ENCODE results near the gene SLC26A4.
"Not testable (repeated sequence)": the region's sequence is repeated elsewhere in the genome, so short reads cannot be mapped to it uniquely, and the experiment has no call there.

Gene SLC26A4

DNA sequence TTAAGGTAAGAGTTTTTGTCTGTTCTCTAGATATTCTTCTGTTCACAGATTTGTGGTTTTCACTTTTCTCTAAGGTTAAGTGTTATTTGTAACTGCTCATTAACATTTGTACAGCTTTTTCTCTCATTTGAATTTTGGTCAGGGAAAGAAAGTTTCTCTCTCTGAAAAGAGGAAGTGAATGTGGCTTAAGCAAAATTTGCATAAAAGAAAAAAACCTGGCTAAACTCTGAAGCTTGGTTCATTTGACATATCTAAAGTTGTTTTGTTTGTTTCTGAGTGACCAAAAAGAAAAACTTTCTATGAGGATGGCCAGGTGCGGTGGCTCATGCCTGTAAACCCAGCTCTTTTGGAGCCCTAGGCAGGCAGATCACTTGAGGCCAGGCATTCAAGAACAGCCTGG lies 22.0 kb upstream of the SLC26A4 start:
- no peak overlapping the region for H3K4me3 ChIP-seq (ENCODE audit: low read depth, low read length)
- TF ChIP-seq, protein P1, sequence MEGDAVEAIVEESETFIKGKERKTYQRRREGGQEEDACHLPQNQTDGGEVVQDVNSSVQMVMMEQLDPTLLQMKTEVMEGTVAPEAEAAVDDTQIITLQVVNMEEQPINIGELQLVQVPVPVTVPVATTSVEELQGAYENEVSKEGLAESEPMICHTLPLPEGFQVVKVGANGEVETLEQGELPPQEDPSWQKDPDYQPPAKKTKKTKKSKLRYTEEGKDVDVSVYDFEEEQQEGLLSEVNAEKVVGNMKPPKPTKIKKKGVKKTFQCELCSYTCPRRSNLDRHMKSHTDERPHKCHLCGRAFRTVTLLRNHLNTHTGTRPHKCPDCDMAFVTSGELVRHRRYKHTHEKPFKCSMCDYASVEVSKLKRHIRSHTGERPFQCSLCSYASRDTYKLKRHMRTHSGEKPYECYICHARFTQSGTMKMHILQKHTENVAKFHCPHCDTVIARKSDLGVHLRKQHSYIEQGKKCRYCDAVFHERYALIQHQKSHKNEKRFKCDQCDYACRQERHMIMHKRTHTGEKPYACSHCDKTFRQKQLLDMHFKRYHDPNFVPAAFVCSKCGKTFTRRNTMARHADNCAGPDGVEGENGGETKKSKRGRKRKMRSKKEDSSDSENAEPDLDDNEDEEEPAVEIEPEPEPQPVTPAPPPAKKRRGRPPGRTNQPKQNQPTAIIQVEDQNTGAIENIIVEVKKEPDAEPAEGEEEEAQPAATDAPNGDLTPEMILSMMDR (IDR thresholded peaks at IDR 0.05; ENCODE audit: insufficient read depth, low read depth, low read length, missing control alignments): no peak
- DNase-seq (ENCODE audit: low read depth): peak; percentile 80

DNA sequence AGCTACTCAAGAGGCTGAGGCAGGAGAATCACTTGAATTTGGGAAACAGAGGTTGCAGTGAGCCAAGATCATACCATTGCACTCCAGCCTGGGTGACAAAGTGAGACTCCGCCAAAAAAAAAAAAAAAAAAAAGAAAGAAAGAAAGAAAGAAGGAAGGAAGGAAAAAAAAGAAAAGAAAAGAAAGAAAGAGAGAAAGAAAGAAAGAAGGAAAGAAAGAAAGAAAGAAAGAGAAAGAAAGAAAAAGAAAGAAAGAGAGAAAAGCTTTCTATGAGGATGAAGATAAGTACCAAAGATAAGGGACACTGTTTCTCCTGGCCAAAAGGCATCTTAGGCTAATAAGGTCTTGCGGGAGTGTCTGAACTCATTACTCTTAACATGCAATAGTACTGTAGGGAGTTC lies 21.6 kb upstream of the SLC26A4 start:
- H3K4me3 ChIP-seq (ENCODE audit: low read depth, low read length); DNase-seq (ENCODE audit: low read depth): not testable (repeated sequence)

DNA sequence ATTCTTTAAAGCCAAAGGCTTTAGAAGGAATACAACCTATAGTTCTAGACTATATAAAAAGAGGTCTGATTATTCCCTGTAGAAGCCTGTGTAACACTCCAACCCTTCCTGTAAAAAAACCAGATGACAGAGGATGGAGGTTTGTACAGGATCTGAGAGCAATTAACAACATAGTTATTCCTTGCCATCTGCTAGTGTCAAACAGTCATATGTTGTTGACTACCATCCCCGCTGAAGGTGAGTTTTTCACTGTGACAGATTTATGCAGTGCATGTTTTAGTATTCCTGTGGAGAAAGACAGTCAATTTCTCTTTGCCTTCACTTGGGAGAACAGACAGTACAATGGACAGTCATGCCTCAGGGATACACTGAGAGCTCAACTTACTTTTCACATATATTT lies 19.0 kb upstream of the SLC26A4 start:
- DNase-seq (ENCODE audit: low read depth): no peak
- TF ChIP-seq, protein P1 (IDR thresholded peaks at IDR 0.05; ENCODE audit: insufficient read depth, low read depth, low read length, missing control alignments): no peak
- H3K4me3 ChIP-seq (ENCODE audit: low read depth, low read length): no peak overlapping the region

DNA sequence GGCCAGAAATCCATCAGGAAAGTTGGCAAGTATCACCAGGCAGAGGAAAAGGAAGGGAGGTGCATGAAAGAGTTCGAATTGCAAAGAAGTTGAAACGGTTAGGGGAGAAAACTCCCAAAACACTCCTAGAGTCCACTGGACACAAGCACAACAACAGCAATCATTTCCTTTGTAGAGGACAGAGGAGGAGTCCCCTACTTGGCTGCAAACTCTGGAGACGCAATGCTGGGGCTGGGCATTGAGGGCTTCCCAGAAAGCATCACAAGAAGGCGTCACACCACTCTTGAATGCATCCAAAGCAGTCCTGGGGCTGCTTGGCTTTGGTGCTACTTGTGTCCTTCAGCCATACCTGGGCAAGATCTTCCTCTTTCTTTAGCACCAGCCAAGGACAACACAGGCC lies 18.1 kb upstream of the SLC26A4 start:
- no peak overlapping the region for H3K4me3 ChIP-seq (ENCODE audit: low read depth, low read length)
- TF ChIP-seq, protein P1 (IDR thresholded peaks at IDR 0.05; ENCODE audit: insufficient read depth, low read depth, low read length, missing control alignments): no peak
- no peak for DNase-seq (ENCODE audit: low read depth)

DNA sequence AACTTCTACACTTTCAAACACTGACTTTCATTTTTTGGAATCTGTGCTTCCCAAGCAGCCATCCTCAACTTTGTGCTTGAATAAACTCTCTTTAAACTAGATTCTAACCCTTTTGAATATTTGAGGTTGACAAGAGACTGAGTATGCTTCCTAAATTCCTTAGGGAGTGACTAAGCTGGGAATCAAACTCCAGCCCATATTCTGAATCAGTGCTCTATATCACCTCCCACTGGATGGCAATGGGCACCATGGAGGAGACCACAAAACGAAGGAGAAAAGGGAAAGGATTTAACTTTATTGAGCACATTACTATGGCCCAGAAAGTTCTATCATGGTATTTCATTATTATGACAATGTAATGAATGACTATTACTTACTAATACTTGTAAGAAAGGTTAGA lies 17.2 kb upstream of the SLC26A4 start:
- DNase-seq (ENCODE audit: low read depth): no peak
- TF ChIP-seq, protein P1 (IDR thresholded peaks at IDR 0.05; ENCODE audit: insufficient read depth, low read depth, low read length, missing control alignments): no peak
- H3K4me3 ChIP-seq (ENCODE audit: low read depth, low read length): no peak overlapping the region

DNA sequence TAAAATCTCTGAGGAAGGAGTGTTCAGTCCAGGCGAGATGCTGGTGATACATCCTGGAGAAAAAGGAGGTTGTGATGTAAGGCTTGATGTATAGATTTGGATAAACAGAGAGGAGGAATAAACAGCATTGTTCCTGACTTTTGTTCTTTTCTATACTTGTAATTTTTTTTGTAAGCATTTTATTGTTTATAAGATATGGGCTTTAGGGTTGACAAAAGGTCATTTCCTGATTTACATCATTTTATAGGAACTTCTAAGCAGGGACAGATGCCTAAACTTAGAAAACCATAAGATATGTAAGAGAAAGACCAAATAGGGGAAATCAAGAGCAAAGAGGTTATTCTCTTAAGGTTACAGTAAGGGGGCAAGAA lies 16.7 kb upstream of the SLC26A4 start:
- DNase-seq (ENCODE audit: low read depth): no peak
- TF ChIP-seq, protein P1 (IDR thresholded peaks at IDR 0.05; ENCODE audit: insufficient read depth, low read depth, low read length, missing control alignments): no peak
- no peak overlapping the region for H3K4me3 ChIP-seq (ENCODE audit: low read depth, low read length)

DNA sequence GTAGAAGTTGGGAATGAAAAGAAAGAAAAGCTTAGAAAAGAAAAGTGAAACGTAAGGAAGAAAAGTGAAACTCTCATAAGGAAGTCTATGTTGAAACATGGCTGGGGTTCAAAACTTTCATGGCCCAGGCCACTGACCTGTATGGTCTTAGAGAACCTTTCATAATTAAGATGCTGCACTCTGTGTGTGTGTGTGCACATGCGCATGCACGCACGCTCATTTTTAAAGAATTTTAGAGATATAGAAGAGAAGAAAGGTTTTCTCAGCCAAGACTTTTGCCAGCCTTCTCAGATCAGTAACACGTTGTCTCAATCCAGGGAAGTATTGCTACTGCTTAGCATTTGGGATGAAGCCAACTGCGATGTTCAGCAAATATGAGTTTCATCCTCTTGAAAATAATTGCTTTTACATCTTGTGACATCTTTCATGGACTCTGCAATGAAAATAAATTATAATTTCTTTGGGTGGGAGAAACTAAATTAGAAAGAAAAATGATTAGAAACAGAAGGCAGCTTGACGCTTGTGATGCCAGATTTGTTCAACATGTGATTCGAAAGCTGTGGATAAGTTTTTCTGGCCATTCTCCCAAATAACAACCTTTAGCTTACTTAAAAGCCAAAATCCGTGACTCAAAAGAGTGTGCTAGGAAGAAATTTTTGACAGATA lies 16.2 kb upstream of the SLC26A4 start:
- peak; percentile 10 for DNase-seq (ENCODE audit: low read depth)
- TF ChIP-seq, protein P1 (IDR thresholded peaks at IDR 0.05; ENCODE audit: insufficient read depth, low read depth, low read length, missing control alignments): no peak
- no peak overlapping the region for H3K4me3 ChIP-seq (ENCODE audit: low read depth, low read length)

All from GM12865 (cell line).